Spleen (tissue), 7 donors: ENCODE data around the gene ITM2B.

Experiments
- CTCF ChIP-seq, 11 experiments: fragments of 200-600 bp in 7 of 11; fragments of 450-650 bp in 4 of 11; sonication (generic) in 4 of 11; IDR thresholded peaks in 8 of 11; conservative IDR thresholded peaks in 3 of 11; 1 replicate in 7 of 11; 2 replicates in 4 of 11; pipeline versions ENCODE4 v1.4.0 to v1.8.0; 2016 to 2021; ENCODE audit warnings: antibody characterized with exemption in 11 of 11, inconsistent platforms in 4 of 11, mild to moderate bottlenecking in 1 of 11
- POLR2AphosphoS5 ChIP-seq, 3 donors: sonication (generic); formaldehyde crosslinking; IDR thresholded peaks; one replicate each; pipeline ENCODE4 v1.5.1; 2017; ENCODE audit warnings: antibody characterized with exemption in 3 of 3
- donor health status: DM: no; HTN: no; CAD: no; lungs with moderate emphysema.
- donor health status: DM: no; HTN: no; CAD: no.
- donor health status: DM: no; HTN: no; CAD: no.

DNA sequence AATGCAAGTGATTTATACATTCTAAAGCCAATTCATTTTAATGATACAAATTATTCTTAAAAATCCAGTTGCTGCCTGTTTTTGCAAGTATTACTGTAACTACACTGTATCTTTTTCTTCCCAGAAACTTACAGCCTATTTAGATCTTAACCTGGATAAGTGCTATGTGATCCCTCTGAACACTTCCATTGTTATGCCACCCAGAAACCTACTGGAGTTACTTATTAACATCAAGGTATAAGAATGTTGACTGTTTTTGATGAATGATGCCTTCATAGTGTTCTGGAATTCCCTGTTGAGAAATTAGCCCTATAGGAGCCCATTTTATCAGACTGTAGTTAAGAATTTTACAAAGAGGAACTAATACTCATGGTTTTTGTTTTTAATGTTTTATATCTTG, 25.0 kb downstream of the ITM2B start:
- TF ChIP-seq POLR2AphosphoS5 (IDR thresholded peaks at IDR 0.05) (no peak), CTCF (IDR thresholded peaks at IDR 0.05 in 8 of 11, conservative IDR thresholded peaks at IDR 0.05 in 3 of 11) (no peak)
